Endometrial microvascular endothelial cells (primary cell): ENCODE measurements around the gene ACTR1A. TPM values are rescaled to one million over a fixed set of nuclear protein-coding genes. Genes with fewer than 3 reads are reported as not detected.

ENCODE experiments used
- in situ Hi-C: cut with HindIII; loops from 2 replicates; pipeline ENCODE4 v1.10.0; 2017; ENCODE audit warnings: low sequenced_read_pairs, low pct_unique_long_range_greater_than_20kb; ENCODE audit errors: inconsistent ontology term
- total RNA-seq: library from RNA; depleted of rRNA; stranded (reverse); fragments of >200 nt; gene quantifications from one replicate; pipeline ENCODE4 v1.2.3, GENCODE V29; 2015; ENCODE audit errors: inconsistent ontology term

Gene ACTR1A
- total RNA-seq, 1 donor from 2014 or later, result 209 TPM

DNA sequence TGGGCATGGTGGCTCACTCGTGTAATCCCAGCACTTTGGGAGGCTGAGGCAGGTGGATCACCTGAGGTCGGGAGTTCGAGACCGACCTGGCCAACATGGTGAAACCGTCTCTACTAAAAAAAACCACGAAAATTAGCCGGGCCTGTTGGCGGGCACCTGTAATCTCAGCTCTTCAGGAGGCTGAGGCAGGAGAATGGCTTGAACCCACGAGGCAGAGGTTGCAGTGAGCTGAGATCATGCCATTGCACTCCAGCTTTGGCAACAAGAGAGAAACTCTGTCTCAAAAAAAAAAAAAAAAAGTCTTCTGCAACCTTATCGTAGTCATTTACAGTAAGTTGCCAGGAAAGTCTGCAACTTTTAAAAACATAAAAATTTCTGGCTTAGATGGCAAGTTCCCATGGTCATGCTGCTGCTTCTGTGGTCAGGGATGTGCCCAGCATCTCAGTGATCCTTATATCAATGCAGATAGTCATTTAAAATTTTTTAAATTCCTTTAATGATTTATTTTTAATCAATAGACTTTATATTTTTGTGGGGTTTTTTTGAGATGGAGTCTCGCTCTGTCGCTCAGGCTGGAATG lies 16.8 kb upstream of the ACTR1A start:
- in situ Hi-C loops, result no loop called here

- in situ Hi-C loops, result no loop called here
Observed at GRCh38 chr10:102517553-102517952, 15.0 kb upstream of the ACTR1A start.

DNA sequence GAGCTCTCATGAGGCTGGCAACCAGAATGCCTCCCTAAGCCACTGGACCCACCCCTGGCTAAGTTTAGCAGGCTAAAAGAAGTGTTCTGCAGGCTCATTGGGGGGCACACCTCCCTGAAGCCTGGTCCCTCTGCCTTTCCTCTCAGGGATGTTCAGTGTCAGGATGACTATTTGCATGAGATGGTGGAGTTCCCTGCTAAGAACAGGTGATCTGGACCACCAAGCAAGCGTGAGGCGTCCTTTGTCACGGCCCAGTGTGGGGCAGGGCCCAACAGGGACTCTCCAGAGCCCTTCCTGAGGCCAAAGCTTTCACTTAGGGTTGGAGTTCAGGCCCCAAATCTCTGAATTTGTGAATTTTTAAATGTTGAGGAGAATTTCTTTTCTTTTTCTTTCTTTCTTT lies 13.2 kb upstream of the ACTR1A start:
- in situ Hi-C loops, result no loop called here

DNA sequence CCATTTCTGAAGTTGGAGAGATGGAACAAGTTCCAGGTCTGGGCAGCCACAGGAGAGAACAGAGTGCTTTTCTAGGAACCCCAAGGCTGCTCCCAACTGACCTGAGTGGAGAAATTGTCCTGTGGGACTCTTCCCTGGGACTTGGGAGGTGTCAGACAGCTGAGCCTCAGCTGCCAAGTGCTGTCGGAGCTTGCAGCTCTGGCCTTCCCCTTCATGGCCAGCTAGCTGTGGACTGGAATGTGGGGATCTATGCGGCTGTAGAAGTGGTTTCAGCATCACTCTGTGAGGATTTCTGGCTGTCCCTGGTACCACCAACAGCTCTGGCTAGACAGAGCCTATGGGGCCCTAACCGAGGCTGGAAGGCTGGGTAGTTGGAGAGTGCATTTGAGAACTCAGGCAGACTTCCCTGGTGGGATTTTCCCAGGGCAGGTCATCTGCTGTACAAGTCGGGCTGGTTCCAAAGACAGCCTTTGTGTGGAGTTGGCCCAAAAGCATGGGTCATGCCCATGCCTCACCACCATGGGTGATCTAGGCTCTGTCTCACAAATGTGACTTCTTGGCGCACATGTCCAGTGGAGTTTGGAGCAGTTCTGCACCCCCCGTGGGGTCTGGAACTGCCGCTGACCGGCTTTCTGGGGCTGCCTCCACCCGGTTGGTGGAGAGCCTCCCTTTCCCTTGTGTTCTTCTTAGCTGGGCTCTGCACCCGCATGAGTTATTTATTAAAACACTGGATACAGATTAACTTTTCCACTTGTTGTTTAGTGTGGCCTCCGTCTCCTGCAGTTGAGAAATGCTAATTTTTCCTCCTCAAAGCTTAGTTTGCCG lies 12.2 kb upstream of the ACTR1A start:
- in situ Hi-C loops, result no loop called here

- in situ Hi-C loops, result no loop called here
Observed at GRCh38 chr10:102511583-102512274, 9.2 kb upstream of the ACTR1A start.

- in situ Hi-C loops, result loop anchor here (10.0 kb wide), 2 partner anchors 85 to 155 kb away; no protein-coding TSS in a partner anchor
Observed at GRCh38 chr10:102509387-102509786, 6.9 kb upstream of the ACTR1A start.

DNA sequence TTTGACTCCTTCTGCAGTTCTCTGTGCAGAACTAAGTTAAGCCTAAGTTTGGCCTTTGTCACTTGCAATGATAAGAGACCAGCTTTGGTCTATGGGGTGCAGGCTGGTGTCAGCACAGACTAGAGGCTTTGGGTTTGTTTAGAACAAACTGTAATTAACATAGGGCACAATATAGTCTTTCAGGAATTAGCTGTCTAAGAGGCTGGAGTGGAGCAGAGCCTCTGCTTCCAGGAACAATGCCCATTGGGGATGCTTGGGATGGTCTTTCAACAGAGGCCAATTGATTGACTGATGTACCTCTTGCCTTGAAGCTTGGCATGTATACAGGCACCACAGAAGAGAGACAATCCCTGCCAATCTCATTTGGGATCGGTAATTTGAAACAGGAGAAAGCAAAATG lies 6.0 kb upstream of the ACTR1A start:
- in situ Hi-C loops, result loop anchor here (10.0 kb wide), 2 partner anchors 86 to 156 kb away; no protein-coding TSS in a partner anchor

GRCh38 chr10:102507521-102507920 lies 5.0 kb upstream of the ACTR1A start:
- in situ Hi-C loops, result loop anchor here (10.0 kb wide), 2 partner anchors 87 to 157 kb away; no protein-coding TSS in a partner anchor

DNA sequence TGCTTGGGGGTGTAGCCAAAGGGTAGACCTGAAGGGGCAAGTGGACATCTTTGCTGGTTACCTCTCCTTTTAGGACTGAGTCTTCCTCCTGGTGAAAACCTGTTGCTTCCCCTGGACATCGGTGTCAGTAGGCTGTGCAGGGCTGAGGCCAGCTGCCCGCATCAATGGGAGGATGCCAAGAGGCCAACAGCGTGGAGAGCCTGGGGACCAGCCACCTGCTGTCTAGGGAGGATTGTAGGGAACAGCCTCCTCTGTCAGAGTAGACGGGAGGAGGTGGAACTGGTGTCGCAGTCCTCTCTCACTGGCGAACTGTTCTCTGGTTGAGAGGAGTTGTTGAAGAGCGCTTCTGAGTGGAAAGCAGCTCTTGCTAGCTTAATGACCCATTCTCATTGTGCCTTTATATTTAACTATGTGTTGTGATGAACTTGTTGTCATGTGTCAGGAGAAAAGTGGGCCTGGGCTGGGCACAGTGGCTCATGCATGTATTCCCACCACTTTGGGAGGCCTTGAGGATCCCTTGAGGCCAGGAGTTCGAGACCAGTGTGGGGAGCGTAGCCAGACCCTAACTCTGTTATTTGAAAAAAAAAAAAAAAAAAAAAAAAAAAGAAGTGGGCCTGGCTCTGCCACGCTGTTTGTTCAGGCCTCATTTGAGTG lies 3.1 kb upstream of the ACTR1A start:
- in situ Hi-C loops, result loop anchor here (10.0 kb wide), 2 partner anchors 89 to 159 kb away; no protein-coding TSS in a partner anchor

- in situ Hi-C loops, result loop anchor here (10.0 kb wide), 2 partner anchors 90 to 160 kb away; no protein-coding TSS in a partner anchor
Observed at GRCh38 chr10:102504976-102505300, 2.4 kb upstream of the ACTR1A start.

DNA sequence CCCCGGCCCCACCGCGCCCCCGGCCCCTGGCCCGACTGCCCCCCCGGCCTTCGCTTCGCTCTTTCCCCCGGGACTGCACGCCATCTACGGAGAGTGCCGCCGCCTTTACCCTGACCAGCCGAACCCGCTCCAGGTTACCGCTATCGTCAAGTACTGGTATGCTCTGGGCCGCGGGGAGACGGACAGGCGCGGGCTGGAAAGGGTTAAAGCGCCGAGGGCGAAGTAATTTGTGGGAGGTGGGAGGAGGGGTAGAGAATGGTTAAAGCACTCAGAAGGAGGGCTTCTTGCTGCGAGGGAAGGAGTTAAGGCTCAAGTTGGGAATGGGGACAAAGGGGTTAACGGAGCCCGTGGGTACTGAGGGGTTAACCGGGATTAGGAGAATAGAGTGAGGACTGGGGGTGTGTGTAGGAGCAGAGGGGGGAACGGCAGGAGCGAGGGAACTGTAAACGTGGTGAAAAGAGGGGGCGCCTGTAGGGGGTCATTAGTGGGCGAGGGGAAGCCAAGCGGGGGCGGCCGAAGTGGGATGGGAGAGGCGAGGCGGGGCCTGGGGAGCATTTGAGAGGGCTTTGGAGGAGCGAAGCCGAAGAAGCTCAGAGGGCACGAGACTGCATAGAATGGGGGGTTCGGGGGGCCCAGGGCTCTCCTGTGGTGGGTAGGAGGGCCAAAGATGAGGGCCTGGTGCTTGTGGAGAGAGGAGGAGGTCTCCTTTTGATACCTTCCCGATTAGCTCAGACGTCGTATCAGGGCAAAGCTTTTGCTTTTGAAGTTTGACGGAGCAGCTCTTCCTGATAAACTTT lies 1.9 kb upstream of the ACTR1A start:
- in situ Hi-C loops, result loop anchor here (10.0 kb wide), 2 partner anchors 90 to 160 kb away; no protein-coding TSS in a partner anchor

DNA sequence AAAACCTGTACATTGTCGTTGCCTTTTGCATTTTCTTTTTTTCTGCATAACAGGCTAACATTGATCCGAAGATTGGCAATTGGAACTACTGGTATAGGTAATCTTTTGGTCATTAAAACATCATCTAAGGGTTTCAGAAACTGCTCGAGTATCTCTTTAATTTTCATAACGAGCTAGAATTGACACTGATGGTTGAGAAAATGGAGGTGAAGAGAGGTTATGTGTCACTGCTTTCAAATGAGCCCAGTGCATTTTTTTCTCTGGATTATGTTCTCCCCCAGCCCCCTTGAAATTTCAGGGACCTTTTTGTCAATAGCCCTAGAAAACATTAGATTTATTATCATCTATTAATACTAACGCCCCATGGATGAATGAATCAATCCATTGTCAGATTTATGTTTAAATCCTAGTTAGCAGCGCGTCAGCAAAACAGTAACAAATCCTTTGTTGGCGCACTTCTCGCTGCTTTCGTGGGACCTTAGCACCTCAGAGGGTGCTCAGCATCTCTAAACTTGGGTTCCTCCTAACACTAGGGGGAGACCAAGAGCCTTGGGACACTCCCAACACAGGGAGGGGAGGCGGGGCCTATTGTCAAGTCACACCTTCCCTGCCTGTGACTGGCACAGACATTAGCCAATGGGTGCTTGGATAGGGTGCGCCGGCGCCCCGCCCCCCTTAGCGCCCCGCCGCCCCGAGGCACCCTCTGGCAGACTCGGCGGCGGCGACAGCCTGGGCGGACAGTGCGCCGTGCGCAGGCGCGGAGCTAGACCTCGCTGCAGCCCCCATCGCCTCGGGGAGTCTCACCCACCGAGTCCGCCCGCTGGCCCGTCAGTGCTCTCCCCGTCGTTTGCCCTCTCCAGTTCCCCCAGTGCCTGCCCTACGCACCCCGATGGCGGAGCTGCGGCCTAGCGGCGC lies 1.0 kb upstream of the ACTR1A start, which contains the start of gene SUFU:
Gene SUFU (plus strand): TSS at position 709 of the 915 bp plus-strand sequence. CDS start 181 bp downstream, at position 890.
- in situ Hi-C loops, result loop anchor here (10.0 kb wide), 2 partner anchors 91 to 161 kb away; no protein-coding TSS in a partner anchor

GRCh38 chr10:102502029-102502336 lies 529 bp downstream of the ACTR1A start:
- in situ Hi-C loops, result loop anchor here (10.0 kb wide), 2 partner anchors 93 to 163 kb away; no protein-coding TSS in a partner anchor

- in situ Hi-C loops, result loop anchor here (10.0 kb wide), 2 partner anchors 93 to 163 kb away; no protein-coding TSS in a partner anchor
Observed at GRCh38 chr10:102501201-102502028, 1.1 kb downstream of the ACTR1A start.

DNA sequence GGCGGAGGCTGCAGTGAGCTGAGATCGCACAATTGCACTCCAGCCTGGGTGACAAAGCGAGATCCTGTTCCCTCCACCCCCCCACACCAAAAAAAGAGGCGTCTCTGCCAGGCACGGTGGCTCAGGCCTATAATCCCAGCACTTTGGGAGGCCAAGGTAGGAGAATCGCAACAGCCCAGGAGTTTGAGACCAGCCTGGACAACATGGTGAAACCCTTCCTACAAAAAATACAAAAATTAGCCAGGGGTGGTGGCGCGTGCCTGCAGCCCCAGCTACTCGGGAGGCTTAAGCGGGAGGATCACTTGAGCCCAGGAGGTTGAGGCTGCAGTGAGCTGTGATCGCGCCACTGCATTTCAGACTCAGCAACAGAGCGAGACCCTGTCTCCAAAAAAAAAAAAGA lies 1.8 kb downstream of the ACTR1A start:
- in situ Hi-C loops, result loop anchor here (10.0 kb wide), 2 partner anchors 94 to 164 kb away; no protein-coding TSS in a partner anchor

- in situ Hi-C loops, result no loop called here
Observed at GRCh38 chr10:102499356-102499755, 3.2 kb downstream of the ACTR1A start.
